LNCAP (cell line): ENCODE measurements around the gene PRIMPOL.

ENCODE experiments used
- TF ChIP-seq, protein P1 (sequence below): fragments of 450-650 bp; IDR thresholded peaks from 2 replicates; pipeline ENCODE4 v1.5.1; 2017; ENCODE audit warnings: mild to moderate bottlenecking

The PRIMPOL gene

DNA sequence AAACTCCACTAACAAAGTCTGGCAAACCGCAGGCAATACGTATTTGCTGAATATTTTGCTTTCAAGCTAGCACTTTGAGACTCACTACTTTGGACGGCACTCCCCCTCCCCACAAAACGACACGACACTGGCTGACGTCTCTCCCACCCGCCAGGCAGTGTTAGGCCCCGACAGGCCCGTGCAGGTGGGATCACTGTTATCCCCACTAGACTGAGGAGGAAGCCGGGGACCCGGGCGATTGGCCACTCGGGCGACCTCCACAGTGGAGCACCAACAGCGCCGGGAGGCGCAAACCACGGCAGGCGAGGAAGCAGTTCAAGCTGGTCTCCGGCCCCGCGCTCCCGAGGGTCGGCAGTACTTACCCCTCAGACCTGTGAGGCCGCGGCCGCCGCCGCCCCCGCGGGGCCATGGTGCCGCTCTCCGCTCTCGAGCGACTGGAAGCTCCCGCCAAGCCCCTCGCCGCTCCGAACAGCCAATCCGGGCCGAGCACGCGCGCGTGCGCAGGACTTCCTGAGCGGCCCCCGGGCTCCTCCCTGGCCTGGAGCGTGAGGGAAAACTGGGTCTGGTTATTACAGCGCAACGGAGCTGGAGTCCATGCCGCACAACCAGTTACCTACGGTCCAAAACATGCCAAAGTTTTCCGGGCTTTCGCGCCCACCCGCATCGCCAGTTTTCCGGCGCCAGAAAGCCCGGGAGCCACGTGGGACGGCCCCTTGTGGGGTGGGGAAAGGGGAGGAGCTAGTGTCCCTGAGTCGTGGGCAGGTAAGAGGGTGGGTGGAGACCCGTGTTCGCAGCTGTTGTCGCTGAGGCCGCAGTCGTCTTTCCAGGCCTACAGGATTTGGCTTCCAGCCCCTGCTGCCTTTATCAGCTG, 84.4 kb downstream of the PRIMPOL start, which contains the start of gene CENPU:
TSS of gene CENPU (minus strand) at position 443 of the 871 bp plus-strand sequence. CDS start at position 409, 34 bp downstream.
- TF ChIP-seq, protein P1, sequence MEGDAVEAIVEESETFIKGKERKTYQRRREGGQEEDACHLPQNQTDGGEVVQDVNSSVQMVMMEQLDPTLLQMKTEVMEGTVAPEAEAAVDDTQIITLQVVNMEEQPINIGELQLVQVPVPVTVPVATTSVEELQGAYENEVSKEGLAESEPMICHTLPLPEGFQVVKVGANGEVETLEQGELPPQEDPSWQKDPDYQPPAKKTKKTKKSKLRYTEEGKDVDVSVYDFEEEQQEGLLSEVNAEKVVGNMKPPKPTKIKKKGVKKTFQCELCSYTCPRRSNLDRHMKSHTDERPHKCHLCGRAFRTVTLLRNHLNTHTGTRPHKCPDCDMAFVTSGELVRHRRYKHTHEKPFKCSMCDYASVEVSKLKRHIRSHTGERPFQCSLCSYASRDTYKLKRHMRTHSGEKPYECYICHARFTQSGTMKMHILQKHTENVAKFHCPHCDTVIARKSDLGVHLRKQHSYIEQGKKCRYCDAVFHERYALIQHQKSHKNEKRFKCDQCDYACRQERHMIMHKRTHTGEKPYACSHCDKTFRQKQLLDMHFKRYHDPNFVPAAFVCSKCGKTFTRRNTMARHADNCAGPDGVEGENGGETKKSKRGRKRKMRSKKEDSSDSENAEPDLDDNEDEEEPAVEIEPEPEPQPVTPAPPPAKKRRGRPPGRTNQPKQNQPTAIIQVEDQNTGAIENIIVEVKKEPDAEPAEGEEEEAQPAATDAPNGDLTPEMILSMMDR = no peak

DNA sequence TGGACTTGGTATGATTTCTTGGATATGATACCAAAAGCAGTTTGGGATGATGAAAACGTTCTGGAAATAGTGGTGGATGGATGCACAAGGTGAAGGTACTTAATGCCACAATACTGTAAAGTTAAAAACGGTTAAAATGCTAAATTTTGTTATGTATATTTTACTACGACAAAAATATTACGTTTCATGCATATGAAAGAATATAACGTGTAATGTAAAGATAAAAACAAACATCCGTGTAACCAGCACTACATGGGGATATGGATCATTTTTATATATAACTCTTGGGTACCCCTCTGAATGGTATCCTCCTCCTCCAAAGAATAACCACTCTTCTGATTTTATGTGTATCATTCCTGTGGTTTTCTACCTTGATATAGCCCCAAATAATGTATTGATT, 85.2 kb downstream of the PRIMPOL start:
- TF ChIP-seq, protein P1 = no peak

DNA sequence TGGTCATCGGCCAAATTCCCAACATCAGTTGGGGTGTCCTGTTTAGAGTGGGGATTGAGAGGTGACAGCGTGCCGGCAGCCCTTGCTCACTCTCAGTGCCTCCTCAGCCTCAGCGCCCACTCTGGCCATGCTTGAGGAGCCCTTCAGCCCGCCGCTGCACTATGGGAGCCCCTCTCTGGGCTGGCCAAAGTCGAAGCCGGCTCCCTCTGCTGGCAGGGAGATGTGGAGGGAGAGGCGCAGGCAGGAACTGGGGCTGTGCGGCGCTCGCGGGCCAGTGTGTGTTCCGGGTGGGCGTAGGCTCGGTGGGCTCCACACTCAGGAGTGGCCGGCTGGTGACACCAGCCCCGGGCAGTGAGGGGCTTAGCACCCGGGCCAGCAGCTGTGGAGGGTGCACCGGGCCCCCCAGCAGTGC, 91.4 kb downstream of the PRIMPOL start:
- TF ChIP-seq, protein P1 = no peak

DNA sequence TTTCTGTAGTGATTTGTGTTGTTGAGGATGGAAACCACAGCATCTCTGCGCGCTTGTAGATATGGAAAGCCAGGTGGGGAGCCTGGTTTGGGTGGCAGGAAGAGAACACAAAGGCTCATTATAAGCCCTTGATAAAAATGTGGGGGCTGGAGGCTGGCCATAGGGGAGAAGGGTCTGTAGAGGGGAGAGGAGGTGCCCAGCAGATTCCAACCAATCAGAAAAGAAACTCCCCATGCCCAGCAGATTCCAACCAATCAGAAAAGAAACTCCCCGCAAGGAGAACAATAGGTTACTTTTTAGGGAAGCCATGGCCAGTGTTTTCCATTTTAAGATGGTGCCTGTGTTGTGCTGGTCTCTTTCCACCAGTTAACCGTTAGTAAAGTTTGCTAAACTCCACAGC, 94.1 kb downstream of the PRIMPOL start:
- TF ChIP-seq, protein P1 = no peak

DNA sequence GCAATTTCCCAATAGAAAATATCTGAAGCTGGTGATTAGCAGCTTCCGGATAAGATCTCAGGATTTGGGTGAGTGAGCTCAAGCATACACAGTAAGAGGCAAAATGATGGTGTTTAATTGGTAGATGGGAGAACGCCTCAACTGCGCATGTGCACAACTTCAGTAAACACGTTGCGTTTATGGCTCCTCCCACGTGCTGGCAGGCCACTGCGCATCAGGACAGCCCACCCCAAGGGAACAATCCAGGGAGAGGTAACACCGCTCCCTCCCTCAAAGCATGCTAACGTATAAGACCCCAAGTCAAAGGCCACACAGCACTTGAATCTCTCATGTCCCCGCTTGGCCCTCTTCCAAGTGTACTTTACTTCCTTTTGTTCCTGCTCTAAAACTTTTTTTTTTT, 94.7 kb downstream of the PRIMPOL start:
- TF ChIP-seq, protein P1 = no peak
